Measurements from ENCODE around the gene GLRA1. TPM values are rescaled to one million over a fixed set of nuclear protein-coding genes. Genes with fewer than 3 reads are reported as not detected.

Gene GLRA1
- polyA plus RNA-seq, 3 donors: not detected

DNA sequence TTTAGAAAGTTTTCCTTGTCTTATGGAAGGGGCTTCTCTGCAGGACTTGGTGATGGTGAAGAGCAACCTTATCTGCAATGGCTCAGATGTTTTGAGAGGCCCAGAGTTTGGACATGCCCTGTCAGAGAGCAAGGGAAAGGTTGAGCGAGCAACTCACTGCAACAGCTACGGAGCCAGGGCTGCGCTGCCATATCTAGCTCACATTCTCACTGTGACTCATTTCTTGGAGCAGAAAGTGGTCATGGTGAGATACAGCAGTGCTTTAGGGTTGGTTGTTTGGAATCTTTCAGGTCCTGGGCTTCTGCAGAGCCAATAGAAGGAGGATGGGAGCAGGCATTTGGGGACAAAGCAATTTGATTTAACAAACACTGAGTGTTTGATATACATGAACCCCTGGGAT is 12.3 kb downstream of the GLRA1 start:
- H3K36me3 ChIP-seq (replicated peaks in 1 of 2; ENCODE audit: control insufficient read depth in 1 of 2, insufficient read depth in 2 of 2, low read length in 2 of 2): no peaks in the 10 kb centered on the region
- no peak overlapping the region for H3K4me3 ChIP-seq (replicated peaks in 1 of 3; ENCODE audit: low read depth in 2 of 3, low read length in 3 of 3)
- no peak for DNase-seq
- H3K79me2 ChIP-seq (ENCODE audit: insufficient read depth, low read length): no peaks in the 10 kb centered on the region
- H2AFZ ChIP-seq (ENCODE audit: insufficient read depth, low read depth, low read length, poor library complexity, severe bottlenecking): no peak overlapping the region
- no peaks in the 10 kb centered on the region for H3K4me1 Mint-ChIP-seq
- no peaks in the 10 kb centered on the region for H3K4me1 ChIP-seq (ENCODE audit: control insufficient read depth in 1 of 2, insufficient read depth in 2 of 2, low read length in 2 of 2)
- 83% methylated on average over 1 of the region's 3 CpGs for WGBS (ENCODE audit: insufficient coverage)
- TF ChIP-seq, protein P1, sequence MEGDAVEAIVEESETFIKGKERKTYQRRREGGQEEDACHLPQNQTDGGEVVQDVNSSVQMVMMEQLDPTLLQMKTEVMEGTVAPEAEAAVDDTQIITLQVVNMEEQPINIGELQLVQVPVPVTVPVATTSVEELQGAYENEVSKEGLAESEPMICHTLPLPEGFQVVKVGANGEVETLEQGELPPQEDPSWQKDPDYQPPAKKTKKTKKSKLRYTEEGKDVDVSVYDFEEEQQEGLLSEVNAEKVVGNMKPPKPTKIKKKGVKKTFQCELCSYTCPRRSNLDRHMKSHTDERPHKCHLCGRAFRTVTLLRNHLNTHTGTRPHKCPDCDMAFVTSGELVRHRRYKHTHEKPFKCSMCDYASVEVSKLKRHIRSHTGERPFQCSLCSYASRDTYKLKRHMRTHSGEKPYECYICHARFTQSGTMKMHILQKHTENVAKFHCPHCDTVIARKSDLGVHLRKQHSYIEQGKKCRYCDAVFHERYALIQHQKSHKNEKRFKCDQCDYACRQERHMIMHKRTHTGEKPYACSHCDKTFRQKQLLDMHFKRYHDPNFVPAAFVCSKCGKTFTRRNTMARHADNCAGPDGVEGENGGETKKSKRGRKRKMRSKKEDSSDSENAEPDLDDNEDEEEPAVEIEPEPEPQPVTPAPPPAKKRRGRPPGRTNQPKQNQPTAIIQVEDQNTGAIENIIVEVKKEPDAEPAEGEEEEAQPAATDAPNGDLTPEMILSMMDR (IDR thresholded peaks at IDR 0.05): no peak
- H3K4me3 Mint-ChIP-seq: no peak overlapping the region
- H3K27me3 ChIP-seq (ENCODE audit: control insufficient read depth in 2 of 2, insufficient read depth in 2 of 2, low read length in 2 of 2): no peaks in the 10 kb centered on the region
- no peak overlapping the region for H3K9ac ChIP-seq (ENCODE audit: insufficient read depth, low read length, poor library complexity, severe bottlenecking)
- no peak overlapping the region for H3K27ac ChIP-seq (ENCODE audit: low read depth in 1 of 2, low read length in 2 of 2)
- intact Hi-C loops (cut with micrococcal nuclease): no loop called here
- H3K27me3 Mint-ChIP-seq (ENCODE audit: low read depth in 3 of 3): peaks cover 2 to 5% (median 3%) of the 10 kb centered on the region in 3 donors
- no peak overlapping the region for H3K4me2 ChIP-seq (replicated peaks; ENCODE audit: extremely low read depth, low read length, poor library complexity, severe bottlenecking)
- no peaks in the 10 kb centered on the region for H4K20me1 ChIP-seq (ENCODE audit: insufficient read depth, low read length)
- H3K9me3 Mint-ChIP-seq: no peaks in the 10 kb centered on the region
- H3K9me3 ChIP-seq (replicated peaks in 1 of 2; ENCODE audit: control insufficient read depth in 1 of 2, insufficient read depth in 1 of 2, low read length in 2 of 2): no peaks in the 10 kb centered on the region
- H3K36me3 Mint-ChIP-seq: no peaks in the 10 kb centered on the region
- no peak overlapping the region for H3K27ac Mint-ChIP-seq

- Histone ChIP-seq H3K9ac (ENCODE audit: insufficient read depth, low read length, poor library complexity, severe bottlenecking) (no peak overlapping the region), H2AFZ (ENCODE audit: insufficient read depth, low read depth, low read length, poor library complexity, severe bottlenecking) (no peak overlapping the region), H3K36me3 (replicated peaks in 1 of 2; ENCODE audit: control insufficient read depth in 1 of 2, insufficient read depth in 2 of 2, low read length in 2 of 2) (no peaks in the 10 kb centered on the region), H3K4me2 (replicated peaks; ENCODE audit: extremely low read depth, low read length, poor library complexity, severe bottlenecking) (no peak overlapping the region), H3K9me3 (replicated peaks in 1 of 2; ENCODE audit: control insufficient read depth in 1 of 2, insufficient read depth in 1 of 2, low read length in 2 of 2) (no peaks in the 10 kb centered on the region), H3K79me2 (ENCODE audit: insufficient read depth, low read length) (no peaks in the 10 kb centered on the region), H3K27me3 (ENCODE audit: control insufficient read depth in 2 of 2, insufficient read depth in 2 of 2, low read length in 2 of 2) (no peaks in the 10 kb centered on the region), H3K4me3 (replicated peaks in 1 of 3; ENCODE audit: low read depth in 2 of 3, low read length in 3 of 3) (no peak overlapping the region), H4K20me1 (ENCODE audit: insufficient read depth, low read length) (no peaks in the 10 kb centered on the region), H3K27ac (ENCODE audit: low read depth in 1 of 2, low read length in 2 of 2) (no peak overlapping the region), H3K4me1 (ENCODE audit: control insufficient read depth in 1 of 2, insufficient read depth in 2 of 2, low read length in 2 of 2) (no peaks in the 10 kb centered on the region)
- no peak overlapping the region for H3K4me3 Mint-ChIP-seq
- intact Hi-C loops (cut with micrococcal nuclease): no loop called here
- no peak for DNase-seq
- TF ChIP-seq, protein P1 (IDR thresholded peaks at IDR 0.05): no peak
- H3K27ac Mint-ChIP-seq: no peak overlapping the region
- no peaks in the 10 kb centered on the region for H3K36me3 Mint-ChIP-seq
- peaks cover 2 to 5% (median 3%) of the 10 kb centered on the region in 3 donors for H3K27me3 Mint-ChIP-seq (ENCODE audit: low read depth in 3 of 3)
- H3K4me1 Mint-ChIP-seq: no peaks in the 10 kb centered on the region
- H3K9me3 Mint-ChIP-seq: no peaks in the 10 kb centered on the region
Observed at GRCh38 chr5:151911011-151911410, 13.6 kb downstream of the GLRA1 start.
